Stimulated activated CD4-positive, alpha-beta T cell treated with anti-CD3 and anti-CD28 coated beads, Interleukin-1b, Interleukin-23, amount 100 ng/mL, for 4 hours (primary cell): ENCODE data around the gene SUPT5H.

ENCODE experiments used
- DNase-seq, 2 donors: peaks; one replicate each; pipeline ENCODE4 v3.0.0-alpha.2; 2020; ENCODE audit warnings: low read depth in 2 of 2

SUPT5H gene

GRCh38 chr19:39445196-39446111 lies at the start of gene SUPT5H:
Gene SUPT5H, plus strand, starts transcription at chr19:39445582. Its CDS starts 309 bp downstream, at chr19:39445891.
- peak; percentile 91 to 95 for DNase-seq

DNA sequence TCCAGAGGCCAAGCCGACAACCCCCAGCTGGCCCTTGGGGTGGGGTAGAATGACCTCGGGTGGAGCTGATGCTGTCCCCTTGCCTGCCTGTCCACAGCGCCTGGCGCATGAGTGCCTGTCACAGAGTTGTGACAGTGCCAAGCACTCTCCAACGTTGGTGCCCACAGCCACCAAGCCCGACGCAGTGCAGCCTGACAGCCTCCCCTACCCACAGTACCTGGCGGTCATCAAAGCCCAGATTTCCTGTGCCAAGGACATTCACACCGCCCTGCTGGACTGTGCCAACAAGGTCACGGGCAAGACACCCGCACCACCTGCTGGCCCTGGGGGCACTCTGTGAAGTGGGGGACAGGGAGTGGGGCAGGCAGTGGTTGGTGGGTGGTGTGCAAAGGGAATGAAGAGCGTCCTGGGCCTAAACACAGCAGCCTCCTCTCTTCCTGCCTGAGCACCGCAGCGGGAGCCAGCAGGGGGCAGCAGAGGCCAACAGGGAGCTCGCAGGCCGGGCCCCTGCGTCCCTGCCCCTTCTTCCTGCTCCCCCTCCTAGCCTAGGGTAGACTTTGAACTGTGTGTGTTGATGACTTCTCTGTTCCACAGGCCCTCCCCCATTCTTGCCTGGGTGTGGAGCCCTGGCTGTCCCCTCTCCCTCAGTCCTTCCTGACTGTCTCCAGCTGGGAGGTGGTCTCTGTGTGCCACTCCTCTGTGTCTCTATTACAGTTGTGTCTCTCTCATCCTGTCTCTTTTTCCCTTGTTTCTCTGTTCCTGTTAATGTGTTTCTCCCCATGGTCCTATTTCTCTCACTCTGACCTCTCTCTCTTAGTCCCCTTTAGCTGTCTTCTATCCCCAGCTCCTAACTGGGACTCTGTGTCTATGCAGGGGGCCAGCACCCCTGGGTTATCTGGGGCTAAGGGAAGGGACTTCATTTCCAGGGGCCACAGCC lies 47.8 kb upstream of the SUPT5H start:
- peak; percentile 96 for DNase-seq

- DNase-seq, result peak in 1 of 2 donors; percentile 37
Observed at GRCh38 chr19:39398297-39398864, 47.0 kb upstream of the SUPT5H start.

GRCh38 chr19:39399668-39400050 lies 45.7 kb upstream of the SUPT5H start:
- no peak for DNase-seq

DNA sequence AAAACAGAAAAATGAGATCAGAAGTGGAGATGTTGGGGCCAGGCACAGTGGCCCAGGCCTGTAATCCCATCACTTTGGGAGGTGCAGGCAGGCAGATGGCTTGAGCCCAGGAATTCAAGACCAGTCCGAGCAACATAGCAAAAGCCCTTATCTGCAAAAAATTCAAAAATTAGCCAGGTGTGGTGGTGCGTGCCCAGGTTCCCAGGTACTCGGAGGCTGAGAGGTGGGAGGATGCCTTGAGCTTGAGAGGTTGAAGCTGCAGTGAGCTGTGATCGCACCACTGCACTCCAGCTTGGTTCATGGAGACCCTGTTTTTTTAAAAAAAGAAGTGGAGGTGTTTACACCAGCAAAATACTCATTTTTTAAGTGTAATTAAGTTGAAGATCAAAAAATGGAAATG lies 45.3 kb upstream of the SUPT5H start:
- no peak for DNase-seq

GRCh38 chr19:39401070-39401548 lies 44.3 kb upstream of the SUPT5H start:
- no peak for DNase-seq

GRCh38 chr19:39401549-39402345 lies 43.6 kb upstream of the SUPT5H start:
- DNase-seq, result peak; percentile 55 to 59

- peak; percentile 69 to 78 for DNase-seq
Observed at GRCh38 chr19:39402346-39403300, 42.8 kb upstream of the SUPT5H start.

DNA sequence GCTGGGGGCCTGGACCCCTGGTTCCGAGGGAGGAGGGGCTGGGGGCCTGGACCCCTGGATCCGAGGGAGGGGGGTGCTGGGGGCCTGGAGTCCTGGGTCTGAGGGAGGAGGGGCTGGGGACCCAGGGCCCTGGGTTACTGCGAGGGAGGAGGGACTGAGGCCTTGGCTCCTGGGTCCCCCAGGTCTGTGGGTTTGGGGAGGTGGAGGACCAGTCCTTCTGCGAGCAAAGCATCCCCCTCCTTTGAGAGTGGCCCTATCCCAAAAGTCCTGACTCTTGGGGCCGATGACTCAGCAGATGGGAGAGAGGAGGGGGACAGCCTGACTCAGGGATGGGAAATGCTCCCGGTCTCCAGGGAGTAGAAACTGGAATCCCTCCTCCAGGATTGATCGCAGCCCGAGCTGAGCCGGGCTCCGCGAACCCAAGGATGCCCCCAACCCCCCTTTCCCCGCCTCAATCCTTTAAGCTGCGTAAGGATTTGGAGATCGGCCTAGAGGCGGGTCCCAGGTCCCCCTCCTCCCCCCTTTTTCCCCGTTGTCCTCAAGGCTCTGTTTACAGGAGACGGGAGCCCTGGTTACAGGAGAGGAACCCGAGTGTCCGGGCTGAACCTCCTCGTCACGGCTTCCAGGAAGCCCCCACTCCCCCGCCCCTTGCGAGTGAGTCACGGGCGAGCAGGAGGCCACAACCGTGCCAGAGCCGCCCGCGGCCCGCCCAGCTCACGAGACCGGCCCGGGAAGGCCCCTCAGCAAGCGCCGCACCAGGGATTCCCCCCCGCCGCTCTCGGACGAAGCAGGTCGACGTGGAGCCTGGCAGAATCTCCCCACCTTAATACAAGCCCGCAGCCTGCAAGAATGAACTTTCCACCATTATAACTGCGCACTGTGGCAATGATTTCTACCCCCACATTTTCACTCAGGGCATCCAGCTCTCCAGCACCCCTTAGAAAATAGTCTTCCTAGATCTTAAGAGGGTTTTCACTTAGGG lies 41.8 kb upstream of the SUPT5H start:
- DNase-seq, result peak; percentile 86 to 96

- no peak for DNase-seq
Observed at GRCh38 chr19:39405261-39405957, 40.0 kb upstream of the SUPT5H start.

GRCh38 chr19:39405958-39406655 lies 39.3 kb upstream of the SUPT5H start:
- peak; percentile 83 to 85 for DNase-seq

- DNase-seq, result peak; percentile 85 to 86
Observed at GRCh38 chr19:39406656-39407409, 38.5 kb upstream of the SUPT5H start, which contains the start of gene ZFP36. Gene ZFP36, plus strand, starts transcription at chr19:39406847. Its CDS starts 58 bp downstream, at chr19:39406905.

- no peak for DNase-seq
Observed at GRCh38 chr19:39407410-39407659, 38.0 kb upstream of the SUPT5H start.

DNA sequence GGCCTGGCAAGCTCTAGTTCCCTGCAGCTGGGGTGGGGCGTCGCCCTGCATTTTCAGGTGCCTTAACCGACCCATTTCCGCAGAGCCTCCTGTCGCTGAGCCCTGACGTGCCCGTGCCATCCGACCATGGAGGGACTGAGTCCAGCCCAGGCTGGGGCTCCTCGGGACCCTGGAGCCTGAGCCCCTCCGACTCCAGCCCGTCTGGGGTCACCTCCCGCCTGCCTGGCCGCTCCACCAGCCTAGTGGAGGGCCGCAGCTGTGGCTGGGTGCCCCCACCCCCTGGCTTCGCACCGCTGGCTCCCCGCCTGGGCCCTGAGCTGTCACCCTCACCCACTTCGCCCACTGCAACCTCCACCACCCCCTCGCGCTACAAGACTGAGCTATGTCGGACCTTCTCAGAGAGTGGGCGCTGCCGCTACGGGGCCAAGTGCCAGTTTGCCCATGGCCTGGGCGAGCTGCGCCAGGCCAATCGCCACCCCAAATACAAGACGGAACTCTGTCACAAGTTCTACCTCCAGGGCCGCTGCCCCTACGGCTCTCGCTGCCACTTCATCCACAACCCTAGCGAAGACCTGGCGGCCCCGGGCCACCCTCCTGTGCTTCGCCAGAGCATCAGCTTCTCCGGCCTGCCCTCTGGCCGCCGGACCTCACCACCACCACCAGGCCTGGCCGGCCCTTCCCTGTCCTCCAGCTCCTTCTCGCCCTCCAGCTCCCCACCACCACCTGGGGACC lies 37.6 kb upstream of the SUPT5H start:
- no peak for DNase-seq

GRCh38 chr19:39408392-39409207 lies 36.8 kb upstream of the SUPT5H start:
- DNase-seq, result no peak
